Ascending aorta (tissue), 2 donors: ENCODE results near the gene CHST11. TPM values are rescaled to one million over a fixed set of nuclear protein-coding genes. Genes with fewer than 3 reads are reported as not detected.
A peak's percentile ranks its signal among the peaks of the same experiment; 100 is the strongest.

ENCODE experiments used
- DNase-seq, 2 donors: peaks; one replicate each; pipeline ENCODE4 v3.0.0-alpha.2; 2019; ENCODE audit warnings: low spot score in 2 of 2
- H3K27ac ChIP-seq, 2 donors: fragments of 200-600 bp; sonication (generic); one replicate each; pipeline ENCODE4 v1.5.1; 2016 to 2017; ENCODE audit warnings: mild to moderate bottlenecking in 1 of 2
- H3K27me3 ChIP-seq: fragments of 200-600 bp; sonication (generic); one replicate; pipeline ENCODE4 v1.5.1; 2017
- H3K36me3 ChIP-seq, 2 donors: fragments of 200-600 bp; sonication (generic); one replicate each; pipeline ENCODE4 v1.5.1; 2016
- H3K4me1 ChIP-seq, 2 donors: fragments of 200-600 bp; sonication (generic); one replicate each; pipeline ENCODE4 v1.5.1; 2016 to 2017; ENCODE audit warnings: mild to moderate bottlenecking in 1 of 2
- H3K4me3 ChIP-seq, 2 donors: fragments of 200-600 bp; sonication (generic); one replicate each; pipeline ENCODE4 v1.5.1; 2016 to 2017; ENCODE audit warnings: mild to moderate bottlenecking in 1 of 2
- H3K9me3 ChIP-seq, 2 donors: fragments of 200-600 bp; sonication (generic); one replicate each; pipeline ENCODE4 v1.5.1; 2016
- CTCF ChIP-seq, 3 experiments: fragments of 200-600 bp in 2 of 3; fragments of 450-650 bp in 1 of 3; sonication (generic) in 2 of 3; IDR thresholded peaks; one replicate each; pipeline ENCODE4 v1.5.1; 2016 to 2019; ENCODE audit warnings: antibody characterized with exemption in 3 of 3, mild to moderate bottlenecking in 1 of 3, moderate library complexity in 1 of 3
- intact Hi-C: fragments of 100-400 bp; cut with DNase I; formaldehyde crosslinking; loops from one replicate; pipeline ENCODE4 v1.15.1; 2023
- total RNA-seq: library from RNA; depleted of rRNA; stranded (reverse); fragments of >200 nt; gene quantifications from one replicate; pipeline ENCODE4 v1.1.0, GENCODE V29; 2016

Gene CHST11
- total RNA-seq, 1 donor from 2014 or later = 63.2 TPM

GRCh38 chr12:104700324-104700723 is 243.6 kb downstream of the CHST11 start:
- Histone ChIP-seq H3K9me3 (no peaks in the 10 kb centered on the region), H3K27ac (peak overlapping the region in 1 of 2 donors; percentile 56), H3K36me3 (no peaks in the 10 kb centered on the region), H3K27me3 (no peaks in the 10 kb centered on the region), H3K4me1 (peaks cover 0 to 24% of the 10 kb centered on the region in 2 donors), H3K4me3 (no peak overlapping the region)
- intact Hi-C loops = loop anchor here (5.0 kb wide), 1 partner anchor 243 kb away; the partner anchor contains the start of gene CHST11
- no peak for TF ChIP-seq CTCF (IDR thresholded peaks at IDR 0.05)
- DNase-seq = no peak

GRCh38 chr12:104701301-104701700 is 244.6 kb downstream of the CHST11 start:
- no peak overlapping the region for H3K27ac ChIP-seq
- no peak overlapping the region for H3K4me3 ChIP-seq
- H3K27me3 ChIP-seq = no peaks in the 10 kb centered on the region
- intact Hi-C loops = loop anchor here (5.0 kb wide), 1 partner anchor 244 kb away; the partner anchor contains the start of gene CHST11
- H3K36me3 ChIP-seq = no peaks in the 10 kb centered on the region
- no peak for TF ChIP-seq CTCF (IDR thresholded peaks at IDR 0.05)
- H3K4me1 ChIP-seq = peaks cover 0 to 16% of the 10 kb centered on the region in 2 donors
- no peaks in the 10 kb centered on the region for H3K9me3 ChIP-seq
- DNase-seq = no peak

DNA sequence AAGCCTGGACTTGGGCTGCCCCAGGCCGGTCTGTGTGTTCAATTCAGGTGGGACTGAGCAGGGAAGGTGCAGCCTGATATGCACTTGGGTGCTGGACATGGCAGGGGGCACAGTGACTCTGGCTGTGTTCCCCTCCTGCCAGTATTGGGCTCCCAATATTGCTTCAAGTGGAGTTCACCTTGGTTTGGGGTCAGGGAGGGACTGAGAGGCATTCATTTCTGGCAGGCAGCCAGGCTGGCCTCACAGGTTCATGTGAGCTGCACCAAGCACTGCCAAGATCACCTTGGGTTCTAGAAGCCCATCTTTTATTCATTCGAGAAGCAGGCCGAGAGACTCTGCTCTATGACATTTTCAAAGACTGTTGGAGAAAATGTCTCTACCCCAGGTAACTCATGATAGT is 245.0 kb downstream of the CHST11 start:
- peaks cover under 1 to 16% of the 10 kb centered on the region in 2 donors for H3K4me1 ChIP-seq
- TF ChIP-seq CTCF (IDR thresholded peaks at IDR 0.05) = no peak
- no peak for DNase-seq
- peak overlapping the region; percentile 53 to 59 for H3K27ac ChIP-seq
- intact Hi-C loops = loop anchor here (5.0 kb wide), 1 partner anchor 244 kb away; the partner anchor contains the start of gene CHST11
- H3K4me3 ChIP-seq = no peak overlapping the region
- H3K36me3 ChIP-seq = no peaks in the 10 kb centered on the region
- no peaks in the 10 kb centered on the region for H3K9me3 ChIP-seq
- H3K27me3 ChIP-seq = no peaks in the 10 kb centered on the region

DNA sequence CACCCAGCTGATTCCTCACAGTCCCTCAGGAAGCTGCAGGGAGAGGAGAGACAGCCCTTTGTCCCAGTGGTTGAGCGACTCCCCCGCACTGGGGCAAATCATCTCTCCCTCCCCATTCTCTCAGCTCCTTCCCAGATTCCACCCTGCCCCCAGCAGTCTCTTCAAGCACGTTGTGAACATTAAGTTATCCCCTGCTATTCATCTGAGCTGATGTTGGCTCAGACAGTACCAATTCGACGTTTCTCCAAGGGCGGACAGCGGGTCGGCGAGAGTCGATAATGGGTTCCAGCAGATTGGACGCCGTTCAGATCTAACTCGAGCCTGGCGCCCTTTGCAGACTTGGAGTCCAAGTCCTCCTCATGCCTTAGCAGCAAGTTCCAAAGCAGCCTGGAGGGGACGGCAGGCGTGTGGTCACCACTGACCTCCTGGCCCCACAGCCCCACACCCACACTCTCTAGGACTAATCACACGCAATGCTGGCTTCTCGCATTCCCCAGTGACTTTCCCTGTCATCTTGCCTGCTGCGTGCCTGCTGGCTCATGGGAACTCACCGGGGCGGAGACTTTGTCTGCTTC is 245.9 kb downstream of the CHST11 start:
- TF ChIP-seq CTCF (IDR thresholded peaks at IDR 0.05) = no peak
- Histone ChIP-seq H3K36me3 (no peaks in the 10 kb centered on the region), H3K4me3 (peak overlapping the region in 1 of 2 donors; percentile 12), H3K27me3 (no peaks in the 10 kb centered on the region), H3K27ac (peak overlapping the region; percentile 53 to 59), H3K4me1 (peaks cover 3 to 19% of the 10 kb centered on the region in 2 donors), H3K9me3 (no peaks in the 10 kb centered on the region)
- intact Hi-C loops = loop anchor here (5.0 kb wide), 1 partner anchor 245 kb away; the partner anchor contains the start of gene CHST11
- DNase-seq = peak; percentile 16 to 84

GRCh38 chr12:104703372-104703771 is 246.6 kb downstream of the CHST11 start:
- no peak overlapping the region for H3K4me3 ChIP-seq
- no peak for DNase-seq
- no peaks in the 10 kb centered on the region for H3K36me3 ChIP-seq
- TF ChIP-seq CTCF (IDR thresholded peaks at IDR 0.05) = no peak
- intact Hi-C loops = loop anchor here (5.0 kb wide), 1 partner anchor 246 kb away; the partner anchor contains the start of gene CHST11
- peaks cover 3 to 19% of the 10 kb centered on the region in 2 donors for H3K4me1 ChIP-seq
- H3K9me3 ChIP-seq = no peaks in the 10 kb centered on the region
- H3K27ac ChIP-seq = peak overlapping the region in 1 of 2 donors; percentile 9
- H3K27me3 ChIP-seq = no peaks in the 10 kb centered on the region
